Activated T-cell treated with anti-CD3 and anti-CD28 coated beads, Interleukin-2, amount 50 U/mL, for 24 hours (primary cell): ENCODE results near the gene COTL1.

Source experiments
- DNase-seq: peaks from one replicate; pipeline ENCODE4 v3.0.0-alpha.2; 2020
- H3K27ac Mint-ChIP-seq: 2 replicates; pipeline ENCODE4 v1.8.0; 2020; ENCODE audit warnings: mild to moderate bottlenecking, mixed read lengths
- H3K27me3 Mint-ChIP-seq: 2 replicates; pipeline ENCODE4 v1.8.0; 2020; ENCODE audit warnings: mixed read lengths
- H3K36me3 Mint-ChIP-seq: 2 replicates; pipeline ENCODE4 v1.8.0; 2020; ENCODE audit warnings: low read depth, mixed read lengths
- H3K4me1 Mint-ChIP-seq: 2 replicates; pipeline ENCODE4 v1.8.0; 2020; ENCODE audit warnings: low read depth, mixed read lengths
- H3K4me3 Mint-ChIP-seq: 2 replicates; pipeline ENCODE4 v1.8.0; 2020; ENCODE audit warnings: mild to moderate bottlenecking, moderate library complexity, mixed read lengths
- H3K9me3 Mint-ChIP-seq: 2 replicates; pipeline ENCODE4 v1.8.0; 2020; ENCODE audit warnings: mixed read lengths

COTL1 gene

DNA sequence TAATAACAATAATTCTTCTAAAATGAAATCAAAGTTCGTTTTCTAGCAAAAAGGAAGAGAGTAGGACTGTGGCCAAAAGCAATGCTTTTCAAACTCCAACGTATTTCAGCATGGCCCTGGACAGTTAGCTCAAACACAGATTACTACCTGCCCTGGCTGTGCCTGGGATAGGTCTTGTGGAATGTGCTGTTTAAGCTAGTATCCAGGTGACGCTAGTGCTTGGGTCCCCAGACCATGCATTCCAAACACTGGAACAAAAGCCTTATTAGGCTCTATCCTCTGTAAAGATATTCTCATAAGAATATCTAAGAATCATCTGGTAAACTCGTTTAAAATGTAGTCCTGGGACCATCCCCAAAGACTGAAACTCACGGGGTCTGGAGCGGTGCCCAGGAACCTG, 60.8 kb downstream of the COTL1 start:
- Mint-ChIP-seq H3K4me1 (peaks cover 38% of the 10 kb centered on the region), H3K27ac (no peak overlapping the region), H3K27me3 (no peaks in the 10 kb centered on the region), H3K9me3 (no peaks in the 10 kb centered on the region), H3K4me3 (no peak overlapping the region), H3K36me3 (peaks cover 17% of the 10 kb centered on the region)
- DNase-seq = no peak

- Mint-ChIP-seq H3K4me1 (peaks cover 42% of the 10 kb centered on the region), H3K27me3 (no peaks in the 10 kb centered on the region), H3K9me3 (no peaks in the 10 kb centered on the region), H3K36me3 (peaks cover 14% of the 10 kb centered on the region), H3K27ac (peak overlapping the region; percentile 48), H3K4me3 (no peak overlapping the region)
- DNase-seq = no peak
Observed at GRCh38 chr16:84555418-84556196, 62.3 kb downstream of the COTL1 start.

DNA sequence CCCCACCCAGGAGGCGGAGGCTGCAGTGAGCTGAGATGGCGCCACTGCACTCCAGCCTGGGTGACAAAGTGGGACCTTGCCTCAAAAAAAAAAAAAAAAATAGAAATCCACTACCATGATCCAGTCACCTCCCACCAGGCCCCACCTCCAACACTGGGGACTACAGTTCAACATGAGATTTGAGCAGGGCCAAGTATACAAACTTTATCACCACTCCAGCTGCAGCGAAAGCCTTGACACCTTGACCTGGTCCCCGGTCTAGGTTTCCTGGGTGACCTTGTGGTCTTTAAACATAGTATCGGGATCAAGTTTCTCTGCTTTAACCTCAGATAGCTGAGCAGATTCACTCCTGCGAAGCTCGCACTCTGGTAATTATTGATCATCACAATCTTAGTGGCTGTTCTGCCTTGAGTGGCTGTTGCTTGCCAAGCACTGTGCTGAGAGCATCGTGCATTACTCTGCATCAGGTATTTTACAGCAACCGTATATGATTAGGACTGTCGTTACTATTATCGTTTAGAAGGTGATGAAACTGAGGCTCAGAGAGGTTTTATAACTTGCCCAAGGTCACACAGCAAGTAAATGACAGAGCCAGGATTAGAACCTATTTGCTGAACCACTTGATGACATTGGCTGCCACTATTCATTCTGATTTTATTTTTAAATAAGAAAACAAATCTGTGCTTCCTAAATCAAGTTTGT, 63.1 kb downstream of the COTL1 start:
- Mint-ChIP-seq H3K27me3 (no peaks in the 10 kb centered on the region), H3K4me1 (peaks cover 51% of the 10 kb centered on the region), H3K27ac (peak overlapping the region; percentile 91)

DNA sequence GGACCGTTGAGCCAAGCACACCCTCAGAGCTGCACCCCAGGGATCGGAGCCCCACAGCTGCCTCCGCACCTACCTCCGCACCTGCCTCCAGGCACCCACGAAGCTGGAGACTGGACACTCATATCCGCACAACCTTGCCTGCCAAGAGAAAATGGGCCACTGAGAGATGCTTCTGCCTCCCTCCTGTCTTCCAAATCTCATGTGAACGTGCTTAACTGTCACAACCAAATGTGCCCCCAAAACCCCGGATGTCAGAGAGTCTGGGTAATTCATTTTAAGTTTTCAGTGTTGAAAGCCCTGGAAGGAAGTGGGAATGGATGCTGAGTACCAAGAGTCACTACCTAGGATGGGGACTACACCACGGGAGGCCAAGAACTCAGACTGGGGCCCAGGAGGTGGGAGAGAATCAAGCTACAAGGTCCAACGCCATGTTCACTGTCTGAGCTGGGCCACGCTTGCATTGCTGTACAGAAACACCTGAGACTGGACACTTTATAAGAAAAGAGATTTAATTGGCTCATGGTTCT, 63.9 kb downstream of the COTL1 start:
- Mint-ChIP-seq H3K36me3 (peaks cover 17% of the 10 kb centered on the region), H3K27ac (peak overlapping the region; percentile 91), H3K9me3 (no peaks in the 10 kb centered on the region), H3K4me3 (peak overlapping the region; percentile 81), H3K4me1 (peaks cover 58% of the 10 kb centered on the region), H3K27me3 (no peaks in the 10 kb centered on the region)
- DNase-seq = peak; percentile 65

More for the DNA sequence above, 63.1 kb downstream of the COTL1 start:
- H3K9me3 Mint-ChIP-seq = no peaks in the 10 kb centered on the region
- peak overlapping the region; percentile 81 for H3K4me3 Mint-ChIP-seq
- peaks cover 11% of the 10 kb centered on the region for H3K36me3 Mint-ChIP-seq
- no peak for DNase-seq

DNA sequence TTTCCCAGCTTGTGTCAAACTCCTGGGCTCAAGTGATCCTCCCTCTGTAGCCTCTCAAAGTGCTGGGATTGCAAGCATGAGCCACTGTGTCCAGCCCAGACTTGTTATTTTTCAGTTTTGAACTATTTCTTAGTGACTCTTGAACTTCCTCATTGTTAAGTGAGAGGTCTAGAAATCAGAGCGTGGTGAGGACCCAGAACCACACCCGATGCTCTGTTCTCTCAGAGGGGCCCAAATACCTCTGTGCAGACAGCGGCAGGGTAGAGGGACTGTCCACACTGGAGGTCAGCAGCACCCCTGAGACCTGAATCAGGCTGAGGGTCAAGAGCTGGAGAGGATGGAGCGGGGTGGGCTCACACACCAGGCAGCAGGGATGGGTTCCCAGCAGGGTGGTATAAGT, 65.7 kb downstream of the COTL1 start:
- H3K27ac Mint-ChIP-seq = peak overlapping the region; percentile 95
- H3K4me3 Mint-ChIP-seq = peak overlapping the region; percentile 81
- peak; percentile 45 for DNase-seq
- no peaks in the 10 kb centered on the region for H3K27me3 Mint-ChIP-seq
- no peaks in the 10 kb centered on the region for H3K9me3 Mint-ChIP-seq
- H3K4me1 Mint-ChIP-seq = peaks cover 69% of the 10 kb centered on the region
- peaks cover 21% of the 10 kb centered on the region for H3K36me3 Mint-ChIP-seq

DNA sequence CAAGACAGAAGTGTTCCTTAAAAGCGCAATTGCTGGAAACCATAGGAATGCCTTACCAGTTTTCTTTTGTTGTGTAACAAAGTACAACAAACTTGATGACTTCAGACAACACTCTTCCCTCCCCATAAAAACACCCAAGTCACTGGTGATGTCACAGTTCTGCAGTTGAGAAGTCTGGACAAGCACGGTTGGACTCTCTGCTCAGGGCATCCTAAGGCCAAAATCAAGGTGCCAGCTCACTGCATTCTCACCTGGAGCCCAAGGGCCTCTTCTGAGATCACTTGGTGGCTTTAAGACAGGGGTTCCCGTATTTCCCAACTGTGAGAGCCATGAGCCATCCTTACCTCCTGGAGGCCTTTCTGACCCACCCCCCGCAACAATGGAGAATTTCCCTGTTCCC, 67.8 kb downstream of the COTL1 start:
- Mint-ChIP-seq H3K36me3 (peaks cover 30% of the 10 kb centered on the region), H3K9me3 (no peaks in the 10 kb centered on the region), H3K4me1 (peaks cover 72% of the 10 kb centered on the region), H3K27me3 (no peaks in the 10 kb centered on the region), H3K27ac (peak overlapping the region; percentile 98), H3K4me3 (peak overlapping the region; percentile 85)
- peak; percentile 46 for DNase-seq

DNA sequence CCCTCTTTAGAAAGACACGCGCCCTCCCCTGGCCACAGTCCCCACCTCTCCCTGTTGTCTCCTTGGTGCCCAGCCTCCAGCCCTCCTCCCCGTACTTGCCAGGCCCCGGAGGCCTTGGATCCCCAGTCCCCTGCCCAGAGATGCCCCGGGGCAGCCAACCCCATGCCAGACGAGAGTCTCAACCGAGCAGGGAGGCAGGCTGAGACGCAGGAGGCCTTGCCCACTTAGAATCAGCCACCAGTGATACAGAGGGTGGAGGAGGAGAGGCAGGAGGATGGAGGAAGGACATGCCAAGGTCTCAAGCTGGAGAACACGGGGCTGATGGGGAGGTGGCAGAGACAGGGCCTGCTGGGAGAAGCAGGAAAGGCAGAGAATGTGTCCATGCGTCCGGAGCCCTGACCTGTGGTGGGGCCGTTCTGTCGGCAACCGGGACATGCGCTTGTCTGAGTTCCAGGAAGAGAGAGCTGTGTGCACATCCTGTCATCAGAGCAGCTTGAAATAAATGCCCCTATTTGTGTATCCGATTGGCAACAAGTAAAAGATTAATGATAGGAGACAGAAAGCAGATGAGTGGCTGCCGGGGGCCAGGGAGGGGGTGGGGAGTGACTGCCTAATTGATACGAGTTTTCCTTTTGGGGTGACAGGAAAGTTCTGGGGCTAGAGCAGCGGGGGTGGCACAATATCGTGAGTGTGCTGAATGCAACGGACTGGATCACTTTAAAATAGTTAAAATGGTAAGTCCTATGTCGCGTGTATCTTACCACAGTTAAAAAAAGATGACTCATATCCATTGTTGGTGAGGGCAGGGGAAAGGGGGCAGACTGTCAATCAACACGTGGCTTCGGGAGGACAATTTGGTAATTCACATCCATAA, 68.7 kb downstream of the COTL1 start:
- H3K4me3 Mint-ChIP-seq = peak overlapping the region; percentile 85
- H3K36me3 Mint-ChIP-seq = peaks cover 30% of the 10 kb centered on the region
- no peaks in the 10 kb centered on the region for H3K27me3 Mint-ChIP-seq
- H3K9me3 Mint-ChIP-seq = no peaks in the 10 kb centered on the region
- peak overlapping the region; percentile 98 for H3K27ac Mint-ChIP-seq
- peak; percentile 79 for DNase-seq
- H3K4me1 Mint-ChIP-seq = peaks cover 72% of the 10 kb centered on the region

DNA sequence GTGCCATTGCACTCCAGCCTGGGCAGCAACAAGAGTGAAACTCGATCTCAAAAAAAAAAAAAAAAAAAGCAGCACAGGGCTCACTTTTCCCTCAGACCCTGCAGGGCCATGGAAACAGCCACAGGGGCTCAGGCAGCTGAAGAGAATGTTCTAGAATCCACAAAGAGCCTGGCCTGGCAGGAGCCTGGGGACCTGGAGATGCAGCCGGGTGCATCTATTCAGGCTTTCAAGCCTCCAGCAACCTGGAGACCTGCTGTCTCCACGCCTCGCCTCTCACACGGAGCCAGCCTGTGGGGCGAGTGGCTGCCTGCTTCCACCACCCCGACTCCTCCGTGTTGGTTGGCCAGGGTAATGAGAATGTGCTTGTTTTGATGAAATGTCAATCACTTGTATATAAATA, 69.4 kb downstream of the COTL1 start:
- H3K27me3 Mint-ChIP-seq = no peaks in the 10 kb centered on the region
- peak overlapping the region; percentile 85 for H3K4me3 Mint-ChIP-seq
- peak; percentile 63 for DNase-seq
- H3K36me3 Mint-ChIP-seq = peaks cover 30% of the 10 kb centered on the region
- no peaks in the 10 kb centered on the region for H3K9me3 Mint-ChIP-seq
- peaks cover 72% of the 10 kb centered on the region for H3K4me1 Mint-ChIP-seq
- H3K27ac Mint-ChIP-seq = peak overlapping the region; percentile 98

- peak; percentile 60 for DNase-seq
- peak overlapping the region; percentile 98 for H3K27ac Mint-ChIP-seq
- peak overlapping the region; percentile 85 for H3K4me3 Mint-ChIP-seq
- H3K36me3 Mint-ChIP-seq = peaks cover 27% of the 10 kb centered on the region
- H3K27me3 Mint-ChIP-seq = no peaks in the 10 kb centered on the region
- peaks cover 70% of the 10 kb centered on the region for H3K4me1 Mint-ChIP-seq
- no peaks in the 10 kb centered on the region for H3K9me3 Mint-ChIP-seq
Observed at GRCh38 chr16:84547546-84548061, 70.3 kb downstream of the COTL1 start.

DNA sequence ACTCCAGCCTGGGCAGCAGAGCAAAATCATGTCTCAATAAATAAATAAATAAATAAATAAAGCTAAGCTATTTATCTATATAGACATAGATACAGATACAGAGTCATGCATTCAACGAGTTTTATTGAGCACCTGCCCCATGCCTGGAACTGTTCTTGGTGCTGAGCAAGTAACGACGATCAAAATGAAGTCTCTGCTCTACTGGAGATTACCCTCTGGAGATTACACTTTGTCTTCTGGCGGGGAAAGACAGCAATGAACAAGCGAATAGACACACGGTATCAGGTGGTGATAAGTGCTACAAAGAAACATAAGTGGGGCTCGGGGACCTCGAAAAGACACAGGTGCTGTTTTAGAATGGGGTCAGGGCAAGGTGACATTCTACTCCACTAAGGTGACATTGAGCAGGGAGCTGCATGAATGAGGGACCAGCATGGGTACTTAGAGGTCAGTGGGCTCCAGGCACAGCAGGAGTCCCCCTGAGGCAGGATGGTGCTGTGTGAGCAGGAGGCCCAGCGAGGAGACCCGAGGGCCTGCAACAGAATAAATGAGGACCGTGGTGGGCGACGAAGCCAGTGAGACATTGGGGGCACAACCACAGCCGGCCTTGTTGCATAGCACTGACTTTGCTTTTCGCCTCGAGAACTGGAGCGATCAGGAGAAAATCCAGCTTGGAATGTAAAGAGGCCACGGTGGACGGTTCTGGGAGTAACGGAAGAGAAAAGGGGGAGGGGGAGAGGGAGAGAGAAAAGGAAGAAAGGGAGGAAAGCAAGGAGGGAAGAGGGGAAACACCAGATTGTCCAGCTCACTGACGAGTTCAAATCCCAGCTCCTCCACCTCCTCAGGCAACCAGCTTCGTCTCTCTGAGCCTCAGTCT, 71.0 kb downstream of the COTL1 start:
- Mint-ChIP-seq H3K27ac (peak overlapping the region; percentile 98), H3K27me3 (no peaks in the 10 kb centered on the region), H3K36me3 (peaks cover 21% of the 10 kb centered on the region), H3K4me3 (peak overlapping the region; percentile 85), H3K9me3 (no peaks in the 10 kb centered on the region), H3K4me1 (peaks cover 64% of the 10 kb centered on the region)
- no peak for DNase-seq

- peaks cover 19% of the 10 kb centered on the region for H3K36me3 Mint-ChIP-seq
- H3K27ac Mint-ChIP-seq = peak overlapping the region; percentile 33
- no peaks in the 10 kb centered on the region for H3K9me3 Mint-ChIP-seq
- H3K4me1 Mint-ChIP-seq = peaks cover 58% of the 10 kb centered on the region
- H3K27me3 Mint-ChIP-seq = no peaks in the 10 kb centered on the region
- H3K4me3 Mint-ChIP-seq = no peak overlapping the region
- DNase-seq = no peak
Observed at GRCh38 chr16:84545114-84545737, 72.7 kb downstream of the COTL1 start.

GRCh38 chr16:84544031-84544773, 73.7 kb downstream of the COTL1 start:
- Mint-ChIP-seq H3K4me1 (peaks cover 48% of the 10 kb centered on the region), H3K27ac (peak overlapping the region; percentile 84), H3K4me3 (peak overlapping the region; percentile 38), H3K27me3 (no peaks in the 10 kb centered on the region), H3K36me3 (peaks cover 16% of the 10 kb centered on the region), H3K9me3 (no peaks in the 10 kb centered on the region)
- peak; percentile 55 for DNase-seq
